CD1c-positive myeloid dendritic cell (primary cell): ENCODE measurements around the gene ANKRD44.
"Not testable (repeated sequence)": the region's sequence is repeated elsewhere in the genome, so short reads cannot be mapped to it uniquely, and the experiment has no call there.

Source experiments
- DNase-seq: peaks from one replicate; pipeline ENCODE4 v3.0.0-alpha.2; 2016; ENCODE audit errors: extremely low spot score

Gene ANKRD44

DNA sequence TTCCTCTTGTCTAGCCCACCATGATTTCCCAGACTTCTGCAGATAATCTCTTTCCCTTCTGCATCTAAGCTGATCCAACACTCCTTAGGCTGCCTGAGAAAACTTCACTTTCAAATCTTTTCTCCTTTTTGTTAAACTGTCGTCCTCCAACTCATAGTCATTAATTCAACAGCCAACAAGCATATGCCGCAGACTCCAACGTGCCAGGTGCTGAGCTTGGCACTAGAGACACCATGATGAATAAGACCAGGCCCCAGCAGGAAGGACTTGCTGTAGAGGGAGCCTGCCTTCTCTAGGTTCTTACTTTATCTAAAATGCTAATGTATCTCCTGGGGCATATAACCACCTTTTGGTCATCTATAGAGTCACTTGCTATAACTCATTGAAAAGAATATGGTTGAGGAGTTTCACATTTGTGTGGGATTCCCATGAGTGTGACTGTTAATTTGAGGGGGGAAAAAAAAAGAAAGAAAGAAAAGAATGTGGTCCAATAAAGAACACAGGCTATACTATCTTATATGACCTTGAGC lies 51.0 kb downstream of the ANKRD44 start:
- DNase-seq = no peak

DNA sequence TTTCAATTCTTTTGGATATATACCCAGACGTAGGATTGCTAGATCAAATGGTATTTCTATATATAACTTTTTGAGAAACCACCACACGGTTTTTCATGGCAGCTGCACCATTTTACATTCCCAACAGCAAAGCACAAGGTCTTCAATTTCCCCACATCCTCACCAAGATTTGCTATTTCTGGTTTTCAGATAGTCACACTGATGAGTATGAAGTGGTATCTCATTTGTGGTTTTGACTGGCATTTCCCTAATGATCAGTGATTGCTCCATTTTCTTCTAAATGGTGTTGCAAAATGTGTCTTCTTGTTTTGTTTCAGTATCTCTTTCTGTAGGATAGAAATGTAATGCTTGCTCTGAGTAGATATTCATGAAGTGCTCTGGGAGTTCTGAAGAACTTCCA lies 52.0 kb downstream of the ANKRD44 start:
- peak; percentile 84 for DNase-seq

DNA sequence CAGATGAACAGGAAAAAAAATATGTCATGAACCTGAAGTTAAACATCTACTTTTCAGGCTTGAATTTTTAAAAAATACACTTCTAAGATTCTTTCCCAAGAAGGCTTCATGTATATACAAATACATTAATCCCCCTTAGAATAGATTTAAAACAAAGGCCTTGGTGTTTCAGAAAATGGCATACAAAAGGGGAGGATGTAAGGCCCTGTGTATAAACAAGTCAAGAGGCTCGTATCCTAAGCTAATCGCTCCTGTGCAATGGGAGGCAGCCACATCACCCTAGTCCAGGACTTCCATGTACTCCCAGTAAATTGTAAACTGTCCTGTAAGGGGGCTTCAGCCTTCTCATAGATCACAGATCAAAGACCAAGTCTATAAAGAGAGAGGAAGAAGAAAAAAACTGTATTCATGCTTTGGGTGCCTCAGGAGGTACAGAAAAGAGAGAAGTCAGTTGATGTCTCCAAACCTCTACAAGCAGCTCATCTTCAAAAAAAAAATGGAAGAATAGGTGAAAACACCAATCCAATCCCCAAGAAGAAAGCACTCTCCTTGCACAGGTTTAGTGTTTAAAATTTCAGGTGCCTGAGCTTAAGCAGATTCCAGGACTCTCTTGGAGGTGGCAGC lies 53.9 kb downstream of the ANKRD44 start:
- no peak for DNase-seq

DNA sequence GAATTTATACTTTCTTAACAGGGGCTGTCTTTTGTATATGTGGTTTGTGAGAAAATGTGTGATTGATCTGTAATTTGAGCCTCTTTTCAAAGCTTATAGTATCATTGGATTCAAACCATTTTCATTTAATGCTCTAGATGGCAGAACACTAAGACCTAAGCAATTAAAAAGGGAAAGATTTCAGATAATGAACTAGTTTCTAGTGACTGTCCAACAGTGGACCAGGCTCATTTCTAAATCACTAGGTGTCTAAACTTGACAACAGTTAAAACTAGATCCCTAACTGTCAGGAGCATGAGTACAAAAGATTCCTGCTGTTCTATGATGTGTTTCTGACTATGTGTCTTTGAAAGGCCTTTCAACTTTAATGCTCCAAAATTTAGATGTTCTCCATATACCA lies 54.6 kb downstream of the ANKRD44 start:
- no peak for DNase-seq

DNA sequence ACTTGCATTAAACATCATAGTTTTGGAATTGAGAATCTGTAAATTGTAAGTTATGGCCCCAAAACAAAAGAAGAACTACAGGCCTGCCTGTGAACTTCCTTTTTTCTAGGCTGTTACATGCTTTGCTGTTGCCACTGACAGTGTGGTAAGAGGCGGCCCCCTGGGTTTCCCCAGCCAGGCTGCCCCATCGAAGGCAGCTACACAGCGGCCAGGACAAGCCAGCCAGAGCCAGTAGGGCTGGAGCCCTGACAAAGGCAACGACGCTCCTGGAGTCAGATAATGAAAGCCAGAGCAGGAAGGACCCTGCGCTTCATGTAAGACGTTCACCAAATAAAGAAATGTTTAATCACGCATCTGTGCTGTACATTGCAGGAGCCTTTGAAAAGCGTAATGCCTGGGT lies 55.0 kb downstream of the ANKRD44 start:
- DNase-seq = peak; percentile 87

DNA sequence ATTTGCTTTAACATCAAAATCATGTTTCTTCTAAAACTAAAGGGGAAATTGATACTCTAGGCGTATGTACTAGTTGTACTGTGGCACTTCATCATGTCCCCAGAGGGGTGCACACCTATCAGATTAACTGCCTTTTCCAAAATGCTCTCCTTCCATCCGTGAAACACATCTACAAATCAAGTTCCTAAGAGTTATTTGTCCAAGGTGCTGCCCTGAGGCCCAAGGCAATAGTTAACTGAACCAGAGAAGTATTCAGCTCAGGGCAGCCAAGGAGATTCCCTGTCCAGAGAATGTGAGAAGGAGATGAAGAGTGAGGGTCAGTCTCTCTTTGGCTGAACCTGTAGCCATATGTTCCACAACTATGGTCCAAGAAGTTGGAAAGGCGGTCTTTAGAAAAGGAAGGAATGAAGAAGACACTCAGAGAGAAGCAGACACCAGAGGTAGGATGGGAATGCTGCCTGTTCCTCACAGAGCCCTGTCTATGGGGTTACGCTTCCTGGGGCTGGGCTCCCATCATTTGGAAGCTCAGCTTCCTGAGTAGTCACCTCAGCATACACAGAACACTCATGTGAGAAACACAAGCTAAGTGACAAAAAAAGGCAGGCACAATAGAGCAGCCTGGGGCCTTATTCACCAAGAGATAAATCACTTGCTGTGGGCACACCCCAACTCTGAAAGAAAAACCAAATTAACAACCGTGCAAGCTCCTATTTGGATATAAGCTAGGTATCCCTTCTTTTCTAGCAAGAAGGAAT lies 55.6 kb downstream of the ANKRD44 start:
- DNase-seq = no peak

DNA sequence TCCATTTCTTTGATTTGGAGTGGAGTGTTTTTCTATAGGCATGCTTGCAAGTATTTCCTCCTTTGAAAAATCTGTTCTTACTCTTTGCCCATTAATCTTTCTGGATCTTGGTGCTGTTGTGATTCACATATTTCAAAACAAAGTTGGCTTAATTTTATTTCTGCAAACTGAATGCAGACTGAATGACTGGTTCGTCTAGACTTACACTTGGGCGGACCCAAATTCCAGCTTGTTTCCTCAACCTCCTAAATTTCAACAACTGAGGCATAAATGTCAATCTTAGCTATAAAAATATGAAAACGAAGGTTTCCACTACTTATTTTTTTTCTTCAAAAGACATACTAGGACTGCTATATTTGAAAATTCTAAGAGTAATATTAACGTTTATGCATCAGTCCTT lies 59.0 kb downstream of the ANKRD44 start:
- DNase-seq = no peak

DNA sequence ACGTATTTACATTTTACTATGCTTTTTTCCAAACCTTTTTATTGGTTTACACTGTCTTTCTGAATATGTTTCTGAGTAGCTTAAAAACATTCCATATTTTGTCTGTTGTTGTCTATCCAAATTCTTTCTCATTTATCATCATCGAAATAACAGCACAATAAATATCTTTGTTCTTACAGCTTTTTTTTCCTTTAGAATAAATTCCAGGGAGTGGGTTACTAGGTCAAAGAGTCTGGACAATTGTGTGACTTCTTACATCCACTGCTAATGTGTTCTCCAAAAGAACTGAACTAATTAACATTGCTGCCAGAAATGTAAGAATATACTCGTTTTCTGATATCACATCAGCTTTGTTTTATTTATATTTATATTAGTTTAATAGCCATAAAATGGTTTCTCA lies 59.4 kb downstream of the ANKRD44 start:
- no peak for DNase-seq

DNA sequence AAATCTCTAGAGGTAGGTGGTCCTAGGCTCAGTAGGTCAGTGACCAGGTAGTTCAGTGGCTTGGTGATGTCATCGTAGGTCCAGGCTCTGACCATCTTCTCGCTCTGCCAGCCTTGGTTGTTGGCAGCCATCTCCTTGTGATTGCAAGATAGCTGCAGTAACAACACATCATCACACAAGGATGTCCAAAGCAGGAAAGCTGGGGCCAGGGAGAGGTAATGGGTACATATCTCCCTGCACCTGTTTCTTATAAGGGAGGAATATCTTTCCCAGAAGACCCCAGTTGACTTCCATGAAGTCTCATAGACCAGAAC lies 60.5 kb downstream of the ANKRD44 start:
- DNase-seq = no peak

DNA sequence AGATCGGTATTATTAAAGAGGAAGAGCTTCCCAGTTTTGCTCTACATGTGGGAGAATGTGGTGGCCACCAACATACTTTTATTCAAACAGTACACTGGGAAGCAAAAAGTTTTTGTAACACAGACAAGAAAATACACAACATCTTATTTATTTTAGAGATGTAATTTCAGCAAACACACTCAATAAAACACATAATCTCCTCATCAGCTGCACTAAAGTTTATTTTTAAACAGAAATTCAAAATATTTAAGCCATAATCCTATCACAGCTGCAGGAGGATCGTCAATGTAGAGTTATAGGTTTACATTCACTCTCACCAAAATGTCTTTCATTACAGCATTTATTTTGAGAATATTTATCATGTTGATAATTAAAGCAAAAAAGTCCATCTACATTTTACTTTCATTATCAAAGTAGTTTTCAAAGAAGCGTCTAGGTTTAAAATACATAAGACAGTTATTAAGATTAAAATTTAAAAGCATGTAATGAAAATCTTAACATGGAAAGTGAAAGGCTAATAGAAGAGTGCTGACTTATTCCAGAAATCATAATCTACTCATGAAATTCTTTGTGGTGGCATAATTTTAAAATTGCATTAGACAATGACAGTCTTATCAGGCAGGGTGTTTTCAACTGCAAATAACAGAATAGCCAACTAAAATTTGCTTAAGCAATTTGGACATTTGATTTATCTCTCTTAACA lies 61.0 kb downstream of the ANKRD44 start:
- DNase-seq = no peak

DNA sequence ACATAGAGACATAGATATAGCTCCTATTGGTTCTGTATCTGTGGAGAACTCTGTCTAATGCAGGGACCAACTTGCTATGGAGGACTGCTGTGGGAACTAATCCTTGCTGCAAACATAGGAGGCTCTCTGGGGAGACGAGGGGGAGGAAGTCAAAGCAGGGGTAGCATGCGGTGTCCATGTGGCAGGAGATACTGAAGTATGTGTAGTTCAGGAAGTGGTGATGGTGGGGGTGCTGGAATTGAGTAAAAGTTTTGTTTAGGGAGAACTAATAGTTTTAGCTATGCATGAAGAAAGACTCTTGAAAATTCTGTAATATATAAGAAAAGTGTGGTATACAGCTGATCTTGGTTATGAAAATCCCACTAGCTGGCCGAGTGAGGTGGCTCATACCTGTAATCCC lies 62.0 kb downstream of the ANKRD44 start:
- peak; percentile 52 for DNase-seq

DNA sequence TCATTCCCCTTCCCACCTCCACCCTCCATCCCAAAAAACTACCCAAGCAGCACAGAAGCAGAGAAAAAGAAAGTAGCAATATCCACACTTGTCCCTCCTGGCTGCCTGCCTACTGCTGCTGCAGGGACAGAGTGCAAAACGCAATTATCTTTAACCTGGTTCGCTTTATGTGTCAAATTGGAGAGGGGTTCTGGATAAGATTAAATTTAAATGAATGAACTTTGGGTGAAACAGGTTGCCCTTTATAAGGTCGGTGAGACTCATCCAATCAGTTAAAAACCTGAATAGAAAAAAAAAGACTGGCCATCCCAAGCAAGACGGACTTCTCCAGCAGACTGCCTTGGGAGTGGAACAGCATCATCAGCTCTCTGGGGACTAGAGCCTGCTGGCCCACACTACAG lies 62.6 kb downstream of the ANKRD44 start:
- no peak for DNase-seq

DNA sequence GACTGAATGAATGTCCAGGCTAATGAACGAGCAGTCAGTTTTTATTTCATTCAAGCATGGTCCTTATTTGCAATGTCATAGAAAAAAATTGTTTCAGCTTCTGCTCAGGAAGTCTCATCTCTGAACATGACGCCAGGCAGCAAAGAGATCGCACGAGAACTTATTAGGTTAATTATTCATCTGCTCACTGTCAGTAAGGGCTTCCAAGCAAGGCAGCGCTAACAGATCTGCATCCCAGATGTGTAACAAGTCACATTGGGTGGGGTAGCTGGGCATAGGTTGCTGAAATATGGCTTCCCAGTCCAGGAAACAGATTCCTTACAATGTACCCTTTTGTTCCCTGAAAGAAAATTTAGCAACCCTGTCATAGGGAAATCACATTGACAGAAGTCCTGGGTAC lies 63.5 kb downstream of the ANKRD44 start:
- no peak for DNase-seq

DNA sequence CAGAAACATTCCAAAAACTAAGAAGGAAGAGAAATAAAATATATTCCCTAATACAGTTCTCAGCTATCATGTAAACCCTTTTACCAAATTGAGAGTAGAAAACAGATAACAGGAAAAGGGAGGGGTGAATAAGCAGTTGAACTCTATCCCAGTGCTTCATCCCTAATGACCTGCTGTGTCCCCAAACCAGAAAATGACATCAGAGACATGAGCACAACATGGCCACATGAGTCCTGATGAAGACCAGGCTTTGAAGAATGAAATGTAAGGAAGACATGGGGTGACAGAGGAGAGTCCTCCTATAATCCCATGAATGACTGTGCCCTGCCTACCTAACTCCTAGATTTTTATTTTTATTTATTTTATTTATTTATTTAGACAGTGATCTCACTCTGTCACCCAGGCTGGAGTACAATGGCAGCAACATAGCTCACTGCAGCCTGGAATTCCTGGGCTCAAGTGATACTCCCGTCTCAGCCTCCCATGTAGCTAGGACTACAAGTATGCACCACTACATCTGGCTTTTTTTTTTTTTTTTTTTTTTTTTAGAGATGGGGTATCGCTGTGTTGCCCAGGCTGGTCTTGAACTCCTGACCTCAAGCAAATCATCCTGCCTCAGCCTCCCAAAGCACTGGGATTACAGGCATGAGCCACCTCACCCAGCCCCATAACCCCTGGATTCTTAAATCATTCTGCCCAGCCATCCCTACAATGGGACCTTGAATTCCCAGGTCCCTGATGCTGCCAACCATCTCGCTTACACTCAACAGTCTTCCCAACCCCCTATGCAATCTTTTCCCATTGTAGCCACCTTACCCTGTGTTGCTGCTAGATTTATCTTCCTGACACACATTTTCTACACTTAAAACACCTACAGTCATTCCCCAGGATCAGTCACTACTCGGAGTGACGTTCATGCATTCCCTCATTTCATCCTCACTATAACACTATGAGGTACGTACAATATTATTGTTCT lies 64.5 kb downstream of the ANKRD44 start:
- no peak for DNase-seq

DNA sequence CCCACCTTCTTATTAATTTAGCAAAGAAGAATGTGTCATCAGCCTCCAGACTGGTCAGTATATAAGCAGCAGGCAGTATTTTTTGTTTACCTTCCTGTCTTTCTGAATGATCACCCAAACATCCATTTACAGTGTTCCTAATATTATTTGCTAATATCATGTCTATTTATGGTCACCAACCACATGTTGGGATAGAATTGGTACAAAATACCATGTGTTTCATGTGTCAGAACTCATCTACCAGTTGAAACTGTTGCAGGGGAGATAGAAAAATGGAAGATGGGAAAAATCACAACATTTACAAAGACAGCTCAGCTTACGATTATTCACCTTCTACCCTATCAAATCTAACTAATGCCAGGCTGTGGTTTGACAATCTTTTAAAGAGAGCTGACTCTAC lies 66.2 kb downstream of the ANKRD44 start:
- DNase-seq = no peak

DNA sequence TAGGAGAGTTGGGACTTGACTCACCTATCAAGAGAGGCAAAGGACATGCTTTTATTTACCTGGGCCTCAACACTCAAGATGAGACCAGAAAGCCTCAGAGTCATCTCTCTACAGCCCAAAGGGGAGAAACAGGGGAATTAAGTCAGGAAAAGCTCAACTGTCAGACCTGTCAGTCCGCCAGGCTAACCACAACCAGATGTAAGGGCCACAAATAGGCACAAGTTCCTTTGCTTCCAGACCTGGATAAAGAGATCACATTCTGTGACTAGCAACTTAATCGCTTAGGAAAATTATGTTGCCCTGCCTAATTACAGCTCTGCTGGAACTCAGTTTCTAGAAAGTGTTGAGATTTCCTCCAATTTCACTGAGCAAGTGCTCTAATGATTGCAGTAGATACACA lies 67.9 kb downstream of the ANKRD44 start:
- DNase-seq = no peak

DNA sequence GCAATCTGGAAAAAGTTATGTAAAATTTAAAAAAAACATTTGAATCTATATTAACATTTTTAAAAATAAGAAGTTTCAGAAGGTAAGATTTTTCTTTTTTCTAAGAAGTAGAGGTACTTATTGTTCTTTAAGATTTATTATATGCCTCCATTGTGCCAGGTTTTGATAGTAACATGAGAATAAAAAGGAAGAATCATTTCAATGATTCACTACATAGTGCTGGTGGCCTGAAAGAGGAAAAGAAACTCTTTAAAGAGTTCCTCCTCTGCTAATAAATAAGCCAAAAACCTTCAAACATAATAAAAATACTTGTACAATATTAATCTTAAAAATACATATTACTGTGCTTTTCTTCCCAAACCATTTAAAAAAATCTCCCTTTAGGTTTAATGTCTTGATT lies 69.0 kb downstream of the ANKRD44 start:
- DNase-seq = peak; percentile 55

DNA sequence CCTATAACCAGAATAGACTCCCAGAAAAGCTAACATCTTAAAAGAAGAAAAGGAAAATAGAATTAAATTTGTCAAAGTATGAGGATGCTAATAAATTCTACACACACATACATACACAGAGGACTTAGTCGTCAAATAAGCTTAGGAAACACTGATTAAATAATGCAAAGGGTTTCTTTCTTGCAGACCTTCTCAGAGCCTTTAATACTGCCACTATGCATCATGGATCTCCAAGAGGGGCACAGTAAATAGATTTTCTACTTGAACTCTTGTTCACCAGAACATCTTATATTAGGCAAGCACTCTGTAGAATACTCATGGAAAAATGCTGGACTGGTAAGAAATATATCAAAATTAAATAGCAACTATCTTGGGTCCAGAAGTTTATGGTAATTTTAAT lies 69.4 kb downstream of the ANKRD44 start:
- DNase-seq = no peak

DNA sequence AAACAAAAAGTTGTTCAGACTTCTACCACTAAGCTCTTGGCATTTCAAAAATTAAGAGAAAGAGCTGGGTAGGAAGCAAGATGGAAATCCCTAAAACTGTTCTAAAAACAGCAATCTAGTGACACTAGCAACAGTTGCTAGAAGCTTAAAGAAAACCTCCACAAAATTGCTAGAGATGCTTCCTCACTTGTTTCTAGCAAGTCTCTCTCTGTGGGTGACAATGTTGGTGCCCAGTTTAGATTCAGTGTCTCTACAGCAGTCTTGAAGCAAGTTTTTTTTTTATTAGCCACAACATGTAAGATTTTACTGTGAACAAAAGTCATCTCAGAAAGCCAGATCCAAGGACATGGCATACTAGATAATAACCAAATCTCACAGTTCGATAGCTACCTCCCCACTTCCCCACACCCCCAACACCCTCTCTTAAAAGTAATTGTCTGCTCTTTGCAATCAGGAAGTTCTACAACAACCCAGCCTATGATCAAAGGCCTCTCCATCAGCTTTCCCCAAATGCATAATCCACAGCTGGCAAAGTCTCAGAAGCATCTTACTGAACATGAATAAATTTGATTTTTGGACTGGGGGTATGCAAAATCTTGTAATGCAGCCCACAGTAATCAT lies 70.0 kb downstream of the ANKRD44 start:
- peak; percentile 43 for DNase-seq

DNA sequence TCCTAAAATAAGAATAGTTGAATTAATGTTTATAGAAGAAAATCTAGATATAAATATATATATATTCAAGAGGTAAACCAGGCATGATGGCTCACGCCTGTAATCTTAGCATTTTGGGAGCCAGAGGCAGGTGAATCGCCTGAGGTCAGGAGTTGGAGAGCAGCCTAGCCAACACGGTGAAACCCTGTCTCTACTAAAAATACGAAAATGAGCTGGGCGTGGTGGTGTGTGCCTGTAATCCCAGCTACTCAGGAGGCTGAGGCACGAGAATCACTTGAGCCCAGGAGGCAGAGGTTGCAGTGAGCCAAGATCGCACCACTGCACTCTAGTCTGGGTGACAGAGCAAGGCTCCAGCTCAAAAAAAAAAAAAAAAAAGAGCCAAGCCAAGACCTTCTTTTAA lies 70.6 kb downstream of the ANKRD44 start:
- DNase-seq = not testable (repeated sequence)

DNA sequence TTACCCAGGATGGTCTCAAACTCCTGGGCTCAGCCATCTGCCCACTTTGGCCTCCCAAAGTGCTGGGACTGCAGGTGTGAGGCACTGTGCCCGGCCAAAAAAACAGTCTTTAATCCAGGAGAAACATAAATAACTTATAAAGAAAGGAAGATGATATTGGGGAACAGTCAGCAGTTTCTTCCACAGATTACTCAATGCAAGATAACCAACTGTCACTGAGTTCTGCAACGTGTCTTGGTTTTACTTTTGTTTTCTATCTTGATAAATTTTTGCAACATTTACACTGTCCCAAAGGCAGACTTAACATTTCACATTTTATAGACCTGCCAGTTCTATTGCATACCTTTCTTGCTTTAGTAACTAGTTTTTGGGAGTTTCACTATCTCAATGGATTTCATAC lies 71.1 kb downstream of the ANKRD44 start:
- DNase-seq = peak; percentile 53

DNA sequence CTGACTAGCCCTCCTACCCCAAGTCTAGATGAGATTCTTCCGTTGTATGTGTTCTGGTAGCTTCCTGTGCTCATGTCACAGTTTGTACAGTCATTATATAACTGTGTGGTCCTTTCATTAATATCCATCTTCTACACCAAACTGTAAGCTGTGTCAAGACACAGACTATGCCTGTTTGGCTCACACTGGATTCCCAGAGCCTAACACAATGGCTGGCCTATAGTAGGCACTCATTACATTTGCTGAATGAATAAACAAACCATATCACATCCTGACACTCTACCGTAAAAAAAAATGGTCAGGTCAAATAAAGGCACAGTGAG lies 72.6 kb downstream of the ANKRD44 start:
- no peak for DNase-seq
